ENCODE results near the gene PRICKLE1.

- TF ChIP-seq CTCF (conservative IDR thresholded peaks at IDR 0.05) (no peak), EZH2 (IDR thresholded peaks at IDR 0.05; ENCODE audit: low read depth) (no peak)
Measured at GRCh38 chr12:42638697-42639096, 49.2 kb upstream of the PRICKLE1 start.

All from PC-9 (cell line).